Superior temporal gyrus (tissue), 1 donor: ENCODE results near the gene OSBPL3.
A peak's percentile ranks its signal among the peaks of the same experiment; 100 is the strongest.

Experiments
- DNase-seq: peaks from one replicate; pipeline ENCODE4 v3.0.0-alpha.2; 2016; ENCODE audit errors: extremely low spot score

The OSBPL3 gene

GRCh38 chr7:24827589-24827988 lies 152.4 kb downstream of the OSBPL3 start:
- no peak for DNase-seq

- no peak for DNase-seq
These were observed 153.0 kb downstream of the OSBPL3 start for GRCh38 chr7:24827027-24827426.

DNA sequence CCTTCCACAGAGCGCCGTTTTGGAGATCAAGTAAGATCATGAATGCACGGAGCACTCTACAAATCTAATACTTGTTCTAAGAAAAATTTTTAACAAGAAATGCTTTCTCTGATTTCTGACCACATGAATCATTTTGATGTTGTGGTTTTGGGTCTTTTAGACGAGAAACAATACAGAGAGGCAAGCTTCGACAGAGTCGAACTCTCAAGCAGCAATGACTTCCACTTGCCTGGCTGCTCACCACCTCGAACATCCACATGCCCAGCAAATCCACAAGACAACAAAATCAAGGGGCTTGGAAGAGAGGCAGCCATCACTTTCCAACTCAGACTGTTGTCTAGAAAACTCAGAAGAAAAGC lies 153.3 kb downstream of the OSBPL3 start:
- DNase-seq: no peak

DNA sequence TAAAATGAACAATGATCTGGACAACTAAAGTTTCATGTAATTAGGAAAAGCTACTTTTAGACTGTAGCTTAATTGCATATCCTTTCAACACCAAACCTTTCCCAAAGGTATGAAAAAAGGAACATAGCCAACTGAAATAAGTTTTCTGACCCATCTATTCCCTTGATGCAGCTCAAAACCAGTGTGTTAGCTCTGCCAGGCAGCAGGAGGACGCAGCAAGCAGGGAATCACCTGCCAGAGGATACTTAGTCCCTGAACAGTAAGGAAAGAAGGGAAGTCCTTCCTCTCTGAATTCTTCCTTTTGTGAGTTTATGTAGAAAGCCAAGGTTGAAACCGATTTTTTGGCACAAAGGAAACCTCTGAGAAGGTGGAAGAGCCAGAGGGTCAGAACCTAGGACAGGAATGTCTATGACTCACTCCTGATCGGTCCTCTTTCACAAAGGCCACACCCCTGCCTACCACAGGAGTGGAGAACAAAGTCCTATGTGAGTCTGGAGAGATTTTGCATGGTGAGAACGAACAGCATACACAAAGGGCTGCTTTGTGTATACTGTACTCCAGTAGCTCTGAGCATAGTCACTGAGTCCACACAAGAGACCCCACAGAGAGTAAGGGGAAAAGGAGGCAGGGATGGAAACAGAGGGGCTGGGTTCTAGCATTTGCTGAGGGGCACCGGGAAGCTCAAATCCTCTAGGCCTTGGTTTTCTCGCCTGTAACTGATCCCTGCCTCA lies 153.9 kb downstream of the OSBPL3 start:
- DNase-seq: no peak

GRCh38 chr7:24825381-24825794 lies 154.6 kb downstream of the OSBPL3 start:
- DNase-seq: no peak

DNA sequence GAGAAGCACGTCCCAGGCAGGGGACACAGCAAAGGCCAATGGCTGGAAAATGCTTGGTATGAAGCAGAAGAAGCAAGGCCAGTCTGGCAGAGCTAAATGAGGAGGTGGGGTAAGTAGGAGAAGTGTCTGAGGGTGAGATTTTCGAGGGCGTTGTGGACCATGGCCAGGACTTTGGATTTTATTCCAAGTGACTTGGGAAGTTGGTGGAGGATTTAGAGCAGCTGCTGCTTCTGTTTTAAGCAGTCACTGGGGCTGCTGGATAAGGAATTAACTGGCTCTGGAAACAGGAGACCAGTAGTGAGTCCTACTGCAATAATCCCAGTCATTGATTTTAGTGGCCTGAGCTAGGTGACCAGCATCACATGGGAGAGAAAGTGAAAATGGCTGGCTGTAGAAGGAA lies 155.1 kb downstream of the OSBPL3 start:
- DNase-seq: no peak

- DNase-seq: no peak
These were observed 155.6 kb downstream of the OSBPL3 start for GRCh38 chr7:24824400-24824799.

- no peak for DNase-seq
These were observed 158.3 kb downstream of the OSBPL3 start for GRCh38 chr7:24821754-24822054.

DNA sequence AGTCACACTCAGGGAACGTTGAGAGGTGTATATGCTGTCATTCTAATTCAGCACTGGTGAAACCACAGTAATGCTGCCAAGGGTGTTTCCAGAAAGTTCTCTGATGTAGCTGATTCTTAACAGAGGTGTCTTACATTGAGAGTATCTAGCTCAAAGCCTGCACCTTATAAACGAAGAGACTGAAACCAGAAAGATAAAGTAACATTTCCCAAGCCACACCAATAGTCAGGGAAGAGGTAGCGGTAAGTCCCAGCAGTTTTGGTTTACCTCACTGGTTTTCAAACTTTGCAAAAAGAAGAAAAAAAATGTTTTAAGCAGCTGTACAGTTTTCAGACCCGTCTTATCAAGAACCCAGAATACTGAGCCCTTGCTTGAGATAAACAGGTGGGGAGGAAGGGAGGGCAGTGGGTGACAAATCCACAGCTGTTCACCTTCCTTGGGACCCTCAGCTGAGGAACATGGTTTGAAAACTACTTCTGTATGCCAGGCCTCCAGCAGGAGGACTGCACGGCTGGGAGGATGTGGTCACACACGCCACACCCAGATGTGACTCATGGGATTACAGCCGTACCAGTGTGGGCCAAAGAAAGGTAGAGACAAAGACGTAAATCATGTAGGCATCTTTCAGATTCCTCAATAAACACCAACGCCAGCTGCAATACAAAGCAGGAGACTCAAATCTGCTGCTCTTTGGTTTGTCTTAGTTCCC lies 158.8 kb downstream of the OSBPL3 start:
- DNase-seq: no peak

DNA sequence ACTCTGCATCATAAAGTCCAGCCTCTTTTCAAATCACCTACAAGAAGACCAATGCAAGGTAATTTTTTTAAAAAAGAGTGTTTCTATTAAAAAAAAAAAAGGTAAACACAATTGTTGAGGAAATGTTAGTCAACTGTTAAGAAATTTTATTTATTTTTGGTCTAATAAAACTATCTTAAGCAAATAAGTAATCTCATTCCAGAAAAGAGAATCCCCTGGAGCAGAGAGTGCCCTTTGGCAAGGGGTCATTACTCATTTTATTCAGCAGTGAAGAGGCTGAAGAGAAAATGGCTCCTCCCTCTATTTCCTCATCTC lies 159.3 kb downstream of the OSBPL3 start:
- DNase-seq: no peak

DNA sequence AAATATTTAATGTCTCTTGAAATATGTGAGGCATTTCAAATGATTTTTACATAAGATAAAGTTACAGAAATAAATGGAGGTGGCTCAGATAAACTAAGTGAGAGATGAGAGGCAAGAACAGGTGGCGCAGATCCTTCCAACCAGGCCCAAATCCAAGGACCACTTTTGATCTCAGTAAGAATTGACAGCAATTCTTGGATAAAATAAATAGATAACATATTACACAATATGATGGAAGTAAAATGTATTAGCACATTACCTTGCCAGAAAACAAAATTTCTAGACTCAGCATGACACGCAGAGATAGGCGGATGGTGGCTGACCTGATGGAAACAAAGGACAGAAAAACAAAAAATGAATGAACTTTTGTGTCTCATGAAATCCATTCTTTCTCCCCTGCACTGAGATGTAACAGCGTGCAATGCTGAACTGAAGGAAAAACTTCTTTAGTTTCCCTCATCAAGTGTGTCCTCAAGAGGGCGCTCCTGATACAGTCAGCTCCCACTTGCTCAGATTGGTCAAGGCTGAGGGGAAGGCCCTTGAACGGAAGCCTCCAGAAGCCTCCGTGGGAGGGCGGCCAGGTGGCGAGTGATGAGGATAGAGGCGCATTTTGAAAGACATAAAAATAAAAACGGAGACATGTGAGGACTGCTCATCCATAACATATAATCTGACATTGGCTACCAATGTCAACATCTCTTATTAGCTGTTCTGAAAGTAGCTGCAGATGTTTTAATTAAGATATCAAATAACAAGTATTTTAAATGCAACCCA lies 159.9 kb downstream of the OSBPL3 start:
- peak; percentile 96 for DNase-seq

DNA sequence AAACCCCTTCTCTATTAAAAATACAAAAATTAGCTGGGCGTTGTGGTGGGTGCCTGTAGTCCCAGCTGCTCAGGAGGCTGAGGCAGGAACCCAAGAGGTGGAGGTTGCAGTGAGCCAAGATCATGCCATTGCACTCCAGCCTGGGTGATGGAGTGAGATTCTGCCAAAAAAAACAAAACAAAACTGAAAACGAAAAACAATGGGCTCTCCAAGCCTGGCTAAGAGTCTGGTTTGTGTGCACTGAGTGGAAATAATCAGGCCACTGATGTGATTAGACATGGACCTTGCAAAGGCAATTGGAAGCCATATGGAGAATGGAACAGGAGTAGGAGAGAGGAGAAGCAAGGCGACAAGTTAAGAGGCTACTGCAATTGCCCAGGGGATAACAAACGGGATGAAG lies 162.6 kb downstream of the OSBPL3 start:
- DNase-seq: no peak

GRCh38 chr7:24816868-24817267 lies 163.1 kb downstream of the OSBPL3 start:
- DNase-seq: no peak

DNA sequence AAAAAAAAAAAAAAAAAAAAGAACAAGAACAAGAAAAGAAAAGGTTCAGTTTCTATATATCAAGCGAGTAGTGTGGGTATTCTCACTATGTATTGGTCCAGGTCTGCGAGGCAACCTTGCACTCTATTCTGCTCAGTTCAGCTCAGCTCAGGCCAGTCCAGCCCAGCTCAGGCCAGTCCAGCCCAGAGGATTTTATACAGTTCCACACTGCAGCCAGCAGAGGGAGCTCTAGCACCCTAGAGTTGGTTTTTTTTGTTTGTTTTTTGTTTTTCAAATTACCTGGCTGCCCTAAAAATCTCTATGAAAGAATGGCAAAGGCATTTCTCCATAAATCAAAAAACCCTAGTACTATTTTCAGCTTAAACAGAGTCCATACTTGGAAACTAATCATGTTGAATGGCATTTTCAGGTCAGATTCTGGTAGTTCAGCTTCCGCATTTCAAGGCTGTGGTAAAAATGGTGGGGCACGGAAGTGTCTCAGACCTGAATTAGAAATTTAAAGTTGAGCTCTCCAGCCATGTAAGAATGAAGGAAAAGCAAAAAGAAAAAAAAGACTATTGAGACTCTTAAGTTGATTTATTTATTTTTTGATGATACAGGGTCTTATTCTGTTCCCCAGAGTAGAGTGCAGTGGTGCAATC lies 167.6 kb downstream of the OSBPL3 start:
- peak; percentile 80 for DNase-seq

GRCh38 chr7:24808518-24808917 lies 171.5 kb downstream of the OSBPL3 start:
- no peak for DNase-seq

- no peak for DNase-seq
These were observed 177.7 kb downstream of the OSBPL3 start for GRCh38 chr7:24802300-24802699.

DNA sequence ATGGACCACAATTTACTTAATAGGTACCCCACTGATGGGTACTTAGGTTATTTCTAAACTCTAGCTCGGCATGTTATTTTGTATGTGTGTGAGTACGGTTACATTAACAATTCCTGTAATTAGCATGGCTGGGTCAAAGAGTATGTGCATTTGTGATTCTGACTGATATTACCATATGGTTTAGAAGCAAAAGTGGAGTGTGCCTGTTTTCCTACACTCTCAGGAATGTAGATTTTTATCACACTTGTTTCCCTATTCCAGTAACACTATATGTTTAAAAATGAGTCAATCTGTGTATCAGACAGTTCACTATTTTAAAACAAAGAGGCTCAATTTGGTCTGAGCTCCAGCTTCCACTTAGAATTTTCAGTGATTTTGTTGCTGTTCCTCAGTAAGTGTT lies 178.1 kb downstream of the OSBPL3 start:
- DNase-seq: no peak

- no peak for DNase-seq
These were observed 179.3 kb downstream of the OSBPL3 start for GRCh38 chr7:24800667-24801066.

- DNase-seq: no peak
These were observed 179.9 kb downstream of the OSBPL3 start for GRCh38 chr7:24800073-24800472.

DNA sequence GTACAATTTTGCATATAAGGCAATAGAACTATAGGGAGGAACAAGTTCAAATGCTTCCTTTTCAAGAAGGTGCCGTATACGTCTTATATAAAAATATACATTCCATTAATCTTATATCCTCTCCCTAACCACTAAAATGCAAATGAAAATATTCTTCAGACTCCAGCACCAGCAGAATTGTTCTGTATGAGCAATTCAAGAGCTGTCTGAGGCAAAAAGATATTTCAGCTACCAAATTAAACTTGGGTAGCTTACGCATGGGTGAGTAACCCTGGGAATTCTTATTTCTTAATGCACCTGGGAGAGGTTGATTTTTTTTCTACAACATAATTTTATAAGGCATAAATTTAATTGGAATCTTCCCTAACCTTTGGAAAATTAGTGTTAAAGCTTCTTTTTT lies 180.5 kb downstream of the OSBPL3 start:
- DNase-seq: no peak

- DNase-seq: no peak
These were observed 181.7 kb downstream of the OSBPL3 start for GRCh38 chr7:24798261-24798660.

GRCh38 chr7:24797270-24797669 lies 182.7 kb downstream of the OSBPL3 start:
- DNase-seq: no peak

GRCh38 chr7:24795407-24795767 lies 184.6 kb downstream of the OSBPL3 start:
- no peak for DNase-seq
